ENCODE measurements around the gene CEBPZ. TPM values are rescaled to one million over a fixed set of nuclear protein-coding genes. Genes with fewer than 3 reads are reported as not detected.
"Not testable (repeated sequence)": the region's sequence is repeated elsewhere in the genome, so short reads cannot be mapped to it uniquely, and the experiment has no call there.

CEBPZ gene
- total RNA-seq, 1 donor from 2014 or later, result 28.2 TPM

- H3K4me1 Mint-ChIP-seq (ENCODE audit: unreplicated experiment), result no peaks in the 10 kb centered on the region
- no peak overlapping the region for H3K4me3 Mint-ChIP-seq (ENCODE audit: unreplicated experiment)
- no peak for TF ChIP-seq CTCF (IDR thresholded peaks at IDR 0.05)
- H3K27me3 Mint-ChIP-seq (ENCODE audit: unreplicated experiment), result no peaks in the 10 kb centered on the region
- DNase-seq (ENCODE audit: extremely low spot score, unreplicated experiment), result no peak
- H3K27ac Mint-ChIP-seq (ENCODE audit: unreplicated experiment), result no peak overlapping the region
- peaks cover 17% of the 10 kb centered on the region for H3K36me3 Mint-ChIP-seq (ENCODE audit: unreplicated experiment)
- peaks cover 2% of the 10 kb centered on the region for H3K9me3 Mint-ChIP-seq (ENCODE audit: unreplicated experiment)
Measured at GRCh38 chr2:37198681-37199065, 32.7 kb downstream of the CEBPZ start.

GRCh38 chr2:37196320-37197195 lies 34.8 kb downstream of the CEBPZ start, which contains the start of gene CEBPZOS:
CEBPZOS (plus strand) TSS chr2:37196496; CDS start chr2:37199705, 3,209 bp downstream.
- no peak for DNase-seq (ENCODE audit: extremely low spot score, unreplicated experiment)
- no peak within 1 kb of the TSS for H3K27ac Mint-ChIP-seq (ENCODE audit: unreplicated experiment)
- no peak within 1 kb of the TSS for H3K4me3 Mint-ChIP-seq (ENCODE audit: unreplicated experiment)

GRCh38 chr2:37195862-37196319 lies 35.5 kb downstream of the CEBPZ start:
- H3K4me3 Mint-ChIP-seq (ENCODE audit: unreplicated experiment); DNase-seq (ENCODE audit: extremely low spot score, unreplicated experiment); H3K4me1 Mint-ChIP-seq (ENCODE audit: unreplicated experiment); H3K27ac Mint-ChIP-seq (ENCODE audit: unreplicated experiment); H3K27me3 Mint-ChIP-seq (ENCODE audit: unreplicated experiment); H3K9me3 Mint-ChIP-seq (ENCODE audit: unreplicated experiment); H3K36me3 Mint-ChIP-seq (ENCODE audit: unreplicated experiment): not testable (repeated sequence)

More at GRCh38 chr2:37196320-37197195, 34.8 kb downstream of the CEBPZ start, which contains the start of gene CEBPZOS:
- Mint-ChIP-seq H3K36me3 (ENCODE audit: unreplicated experiment) (peaks cover 11% of the 10 kb centered on the region), H3K27me3 (ENCODE audit: unreplicated experiment) (no peaks in the 10 kb centered on the region), H3K4me1 (ENCODE audit: unreplicated experiment) (no peaks in the 10 kb centered on the region), H3K9me3 (ENCODE audit: unreplicated experiment) (no peaks in the 10 kb centered on the region)
- TF ChIP-seq CTCF (IDR thresholded peaks at IDR 0.05), result no peak

- TF ChIP-seq CTCF (IDR thresholded peaks at IDR 0.05), result no peak
- DNase-seq (ENCODE audit: extremely low spot score, unreplicated experiment), result no peak
- Mint-ChIP-seq H3K27ac (ENCODE audit: unreplicated experiment) (no peak overlapping the region), H3K4me1 (ENCODE audit: unreplicated experiment) (peaks cover 10% of the 10 kb centered on the region), H3K27me3 (ENCODE audit: unreplicated experiment) (no peaks in the 10 kb centered on the region), H3K9me3 (ENCODE audit: unreplicated experiment) (no peaks in the 10 kb centered on the region), H3K36me3 (ENCODE audit: unreplicated experiment) (peaks cover 2% of the 10 kb centered on the region), H3K4me3 (ENCODE audit: unreplicated experiment) (no peak overlapping the region)
Measured at GRCh38 chr2:37192551-37192950, 38.8 kb downstream of the CEBPZ start.

- Mint-ChIP-seq H3K4me1 (ENCODE audit: unreplicated experiment) (peaks cover 10% of the 10 kb centered on the region), H3K36me3 (ENCODE audit: unreplicated experiment) (peaks cover 2% of the 10 kb centered on the region), H3K4me3 (ENCODE audit: unreplicated experiment) (no peak overlapping the region), H3K9me3 (ENCODE audit: unreplicated experiment) (no peaks in the 10 kb centered on the region), H3K27me3 (ENCODE audit: unreplicated experiment) (no peaks in the 10 kb centered on the region), H3K27ac (ENCODE audit: unreplicated experiment) (no peak overlapping the region)
- no peak for DNase-seq (ENCODE audit: extremely low spot score, unreplicated experiment)
- no peak for TF ChIP-seq CTCF (IDR thresholded peaks at IDR 0.05)
Measured at GRCh38 chr2:37191747-37192146, 39.6 kb downstream of the CEBPZ start.
